ENCODE data around the gene GRIK4. TPM values are rescaled to one million over a fixed set of nuclear protein-coding genes. Genes with fewer than 3 reads are reported as not detected.

Gene GRIK4
- total RNA-seq, 1 donor from 2014 or later = 0.06 TPM

GRCh38 chr11:120686516-120686915, 175.0 kb downstream of the GRIK4 start:
- TF ChIP-seq CTCF (conservative IDR thresholded peaks at IDR 0.05; ENCODE audit: low read depth, low read length) = no peak
- no peak for DNase-seq (ENCODE audit: low read depth)
- no peak overlapping the region for H3K4me3 ChIP-seq (ENCODE audit: low read depth, low read length)

- H3K4me3 ChIP-seq (ENCODE audit: low read depth, low read length) = no peak overlapping the region
- TF ChIP-seq CTCF (conservative IDR thresholded peaks at IDR 0.05; ENCODE audit: low read depth, low read length) = no peak
- no peak for DNase-seq (ENCODE audit: low read depth)
Measured at GRCh38 chr11:120688163-120688562, 176.6 kb downstream of the GRIK4 start.

GRCh38 chr11:120689596-120690275, 178.2 kb downstream of the GRIK4 start:
- no peak for DNase-seq (ENCODE audit: low read depth)
- TF ChIP-seq CTCF (conservative IDR thresholded peaks at IDR 0.05; ENCODE audit: low read depth, low read length) = no peak

GRCh38 chr11:120690406-120690805, 178.9 kb downstream of the GRIK4 start:
- DNase-seq (ENCODE audit: low read depth) = no peak
- no peak for TF ChIP-seq CTCF (conservative IDR thresholded peaks at IDR 0.05; ENCODE audit: low read depth, low read length)
- no peak overlapping the region for H3K4me3 ChIP-seq (ENCODE audit: low read depth, low read length)

More at GRCh38 chr11:120689596-120690275, 178.2 kb downstream of the GRIK4 start:
- H3K4me3 ChIP-seq (ENCODE audit: low read depth, low read length) = no peak overlapping the region

- TF ChIP-seq CTCF (conservative IDR thresholded peaks at IDR 0.05; ENCODE audit: low read depth, low read length) = no peak
- no peak overlapping the region for H3K4me3 ChIP-seq (ENCODE audit: low read depth, low read length)
- DNase-seq (ENCODE audit: low read depth) = no peak
Measured at GRCh38 chr11:120694726-120695125, 183.2 kb downstream of the GRIK4 start.

GRCh38 chr11:120695426-120695825, 183.9 kb downstream of the GRIK4 start:
- DNase-seq (ENCODE audit: low read depth) = no peak
- no peak for TF ChIP-seq CTCF (conservative IDR thresholded peaks at IDR 0.05; ENCODE audit: low read depth, low read length)
- no peak overlapping the region for H3K4me3 ChIP-seq (ENCODE audit: low read depth, low read length)

GRCh38 chr11:120695939-120696338, 184.4 kb downstream of the GRIK4 start:
- no peak for TF ChIP-seq CTCF (conservative IDR thresholded peaks at IDR 0.05; ENCODE audit: low read depth, low read length)
- no peak for DNase-seq (ENCODE audit: low read depth)
- no peak overlapping the region for H3K4me3 ChIP-seq (ENCODE audit: low read depth, low read length)
